ENCODE results near the gene CACNG6. TPM values are rescaled to one million over a fixed set of nuclear protein-coding genes. Genes with fewer than 3 reads are reported as not detected.

The CACNG6 gene
- total RNA-seq, 1 experiment from 2014 or later = not detected

DNA sequence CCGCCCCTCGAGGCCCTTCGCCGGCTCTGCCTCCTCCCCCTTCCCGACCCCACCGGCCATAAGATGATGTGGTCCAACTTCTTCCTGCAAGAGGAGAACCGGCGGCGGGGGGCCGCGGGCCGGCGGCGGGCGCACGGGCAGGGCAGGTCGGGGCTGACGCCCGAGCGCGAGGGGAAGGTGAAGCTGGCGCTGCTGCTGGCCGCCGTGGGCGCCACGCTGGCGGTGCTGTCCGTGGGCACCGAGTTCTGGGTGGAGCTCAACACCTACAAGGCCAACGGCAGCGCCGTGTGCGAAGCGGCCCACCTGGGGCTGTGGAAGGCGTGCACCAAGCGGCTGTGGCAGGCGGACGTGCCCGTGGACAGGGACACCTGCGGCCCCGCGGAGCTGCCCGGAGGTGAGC lies 1.4 kb downstream of the CACNG6 start:
- Histone ChIP-seq H3K4me1 (ENCODE audit: insufficient read depth, low read length, poor library complexity, severe bottlenecking) (no peaks in the 10 kb centered on the region), H3K4me3 (ENCODE audit: low read depth, low read length, poor library complexity, severe bottlenecking) (no peak overlapping the region), H3K36me3 (ENCODE audit: insufficient read depth, low read length, poor library complexity, severe bottlenecking) (no peaks in the 10 kb centered on the region), H3K27me3 (replicated peaks; ENCODE audit: insufficient read depth, low read depth, low read length, poor library complexity) (no peaks in the 10 kb centered on the region), H3K27ac (ENCODE audit: low read depth, low read length, poor library complexity, severe bottlenecking) (no peak overlapping the region), H3K9me3 (ENCODE audit: low read depth, low read length, poor library complexity, severe bottlenecking) (no peaks in the 10 kb centered on the region)
- TF ChIP-seq, protein P1, sequence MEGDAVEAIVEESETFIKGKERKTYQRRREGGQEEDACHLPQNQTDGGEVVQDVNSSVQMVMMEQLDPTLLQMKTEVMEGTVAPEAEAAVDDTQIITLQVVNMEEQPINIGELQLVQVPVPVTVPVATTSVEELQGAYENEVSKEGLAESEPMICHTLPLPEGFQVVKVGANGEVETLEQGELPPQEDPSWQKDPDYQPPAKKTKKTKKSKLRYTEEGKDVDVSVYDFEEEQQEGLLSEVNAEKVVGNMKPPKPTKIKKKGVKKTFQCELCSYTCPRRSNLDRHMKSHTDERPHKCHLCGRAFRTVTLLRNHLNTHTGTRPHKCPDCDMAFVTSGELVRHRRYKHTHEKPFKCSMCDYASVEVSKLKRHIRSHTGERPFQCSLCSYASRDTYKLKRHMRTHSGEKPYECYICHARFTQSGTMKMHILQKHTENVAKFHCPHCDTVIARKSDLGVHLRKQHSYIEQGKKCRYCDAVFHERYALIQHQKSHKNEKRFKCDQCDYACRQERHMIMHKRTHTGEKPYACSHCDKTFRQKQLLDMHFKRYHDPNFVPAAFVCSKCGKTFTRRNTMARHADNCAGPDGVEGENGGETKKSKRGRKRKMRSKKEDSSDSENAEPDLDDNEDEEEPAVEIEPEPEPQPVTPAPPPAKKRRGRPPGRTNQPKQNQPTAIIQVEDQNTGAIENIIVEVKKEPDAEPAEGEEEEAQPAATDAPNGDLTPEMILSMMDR (conservative IDR thresholded peaks at IDR 0.05; ENCODE audit: low read depth, low read length) = no peak
- DNase-seq (ENCODE audit: low spot score) = no peak
- ChIA-PET CTCF (no interaction called here), POLR2A (ENCODE audit: low non-redundant PET) (no interaction called here)
- intact Hi-C loops (cut with micrococcal nuclease; ENCODE audit: unreplicated experiment) = no loop called here
- BruUV-seq (replicated peaks) = no TSS peak

DNA sequence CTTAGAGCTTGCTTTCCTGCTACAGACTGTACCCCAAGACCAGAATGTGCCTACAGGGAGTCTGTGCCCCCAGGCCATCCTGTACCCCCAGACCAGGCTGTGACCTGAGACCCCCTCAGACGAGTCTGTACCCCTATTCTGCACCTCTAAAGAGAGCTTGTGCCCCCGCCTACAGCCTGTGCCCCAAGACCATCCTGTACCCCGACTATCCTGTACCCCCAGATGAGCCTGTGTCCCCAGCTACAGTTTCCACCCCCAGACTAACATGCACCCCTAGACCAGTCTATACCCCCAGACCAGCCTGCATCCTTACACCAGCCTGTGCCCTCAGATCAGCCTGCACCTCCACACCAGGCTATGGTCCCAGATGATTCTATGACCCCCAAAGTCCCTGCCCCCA lies 2.0 kb downstream of the CACNG6 start:
- TF ChIP-seq EZH2 (IDR thresholded peaks at IDR 0.05; ENCODE audit: borderline replicate concordance, low read depth, low read length, poor library complexity, severe bottlenecking) = no peak
- TF ChIP-seq, protein P1 (conservative IDR thresholded peaks at IDR 0.05; ENCODE audit: low read depth, low read length) = no peak
- Histone ChIP-seq H3K36me3 (ENCODE audit: insufficient read depth, low read length, poor library complexity, severe bottlenecking) (no peaks in the 10 kb centered on the region), H3K4me3 (ENCODE audit: low read depth, low read length, poor library complexity, severe bottlenecking) (no peak overlapping the region), H3K27me3 (replicated peaks; ENCODE audit: insufficient read depth, low read depth, low read length, poor library complexity) (no peaks in the 10 kb centered on the region), H3K4me1 (ENCODE audit: insufficient read depth, low read length, poor library complexity, severe bottlenecking) (no peaks in the 10 kb centered on the region), H3K9me3 (ENCODE audit: low read depth, low read length, poor library complexity, severe bottlenecking) (no peaks in the 10 kb centered on the region), H3K27ac (ENCODE audit: low read depth, low read length, poor library complexity, severe bottlenecking) (no peak overlapping the region)
- BruUV-seq (replicated peaks) = no TSS peak
- DNase-seq (ENCODE audit: low spot score) = no peak
- ChIA-PET CTCF (interaction anchor here (0.6 kb wide), 1 partner anchor 142 kb away, joined by 6 read pairs; no protein-coding TSS in a partner anchor), POLR2A (ENCODE audit: low non-redundant PET) (no interaction called here)
- intact Hi-C loops (cut with micrococcal nuclease; ENCODE audit: unreplicated experiment) = no loop called here

DNA sequence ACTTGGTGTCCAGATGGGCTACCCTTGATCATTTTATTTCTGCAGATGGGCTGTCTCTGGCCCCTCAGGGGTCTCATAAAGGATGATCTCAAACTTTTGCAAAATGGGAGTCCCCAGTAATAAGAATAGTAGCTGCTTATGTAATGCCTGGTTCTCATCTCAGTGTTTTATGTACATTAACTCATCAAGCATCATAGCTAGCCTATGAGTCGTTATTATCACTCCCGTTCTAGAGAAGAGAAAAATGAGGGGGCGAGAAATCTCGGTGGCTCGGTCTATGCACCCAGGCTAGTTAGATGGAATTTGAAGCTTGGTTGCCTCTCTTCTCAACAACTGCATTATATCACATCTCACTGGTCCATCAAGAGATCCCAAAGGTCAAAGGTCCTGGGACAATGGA lies 3.4 kb downstream of the CACNG6 start:
- Histone ChIP-seq H3K27me3 (replicated peaks; ENCODE audit: insufficient read depth, low read depth, low read length, poor library complexity) (no peaks in the 10 kb centered on the region), H3K4me3 (ENCODE audit: low read depth, low read length, poor library complexity, severe bottlenecking) (no peak overlapping the region), H3K4me1 (ENCODE audit: insufficient read depth, low read length, poor library complexity, severe bottlenecking) (no peaks in the 10 kb centered on the region), H3K27ac (ENCODE audit: low read depth, low read length, poor library complexity, severe bottlenecking) (no peak overlapping the region), H3K9me3 (ENCODE audit: low read depth, low read length, poor library complexity, severe bottlenecking) (no peaks in the 10 kb centered on the region), H3K36me3 (ENCODE audit: insufficient read depth, low read length, poor library complexity, severe bottlenecking) (no peaks in the 10 kb centered on the region)
- POLR2A ChIA-PET (ENCODE audit: low non-redundant PET) = no interaction called here
- CTCF ChIA-PET = interaction anchor here (1.1 kb wide), 1 partner anchor 35 kb away, joined by 3 read pairs; no protein-coding TSS in a partner anchor
- TF ChIP-seq EZH2 (IDR thresholded peaks at IDR 0.05; ENCODE audit: borderline replicate concordance, low read depth, low read length, poor library complexity, severe bottlenecking) = no peak
- TF ChIP-seq, protein P1 (conservative IDR thresholded peaks at IDR 0.05; ENCODE audit: low read depth, low read length) = no peak
- no TSS peak for BruUV-seq (replicated peaks)
- no peak for DNase-seq (ENCODE audit: low spot score)
- intact Hi-C loops (cut with micrococcal nuclease; ENCODE audit: unreplicated experiment) = no loop called here
